Stimulated activated naive CD4-positive, alpha-beta T cell treated with Interleukin-2 at 50 U/mL for 16 hours (primary cell): ENCODE results near the gene PRDM16.

Source experiments
- DNase-seq: peaks from one replicate; lab custom pipeline; 2025; lab: John Stamatoyannopoulos, UW

Gene PRDM16

GRCh38 chr1:3453203-3453761 is 384.3 kb downstream of the PRDM16 start:
- peak; percentile 41 for DNase-seq

- no peak for DNase-seq
Measured at GRCh38 chr1:3453891-3454810, 385.1 kb downstream of the PRDM16 start, which contains the start of gene ARHGEF16. TSS of gene ARHGEF16 (plus strand) at chr1:3454665. CDS start at chr1:3463085, 8,420 bp downstream.

GRCh38 chr1:3454811-3455618 is 386.0 kb downstream of the PRDM16 start:
- no peak for DNase-seq

- DNase-seq, result no peak
Measured at GRCh38 chr1:3455670-3456448, 386.9 kb downstream of the PRDM16 start.

GRCh38 chr1:3456449-3456963 is 387.5 kb downstream of the PRDM16 start:
- no peak for DNase-seq

- no peak for DNase-seq
Measured at GRCh38 chr1:3456964-3457909, 388.2 kb downstream of the PRDM16 start.

- DNase-seq, result no peak
Measured at GRCh38 chr1:3457910-3458883, 389.2 kb downstream of the PRDM16 start.

GRCh38 chr1:3459051-3459908 is 390.3 kb downstream of the PRDM16 start:
- no peak for DNase-seq

- no peak for DNase-seq
Measured at GRCh38 chr1:3459940-3460671, 391.1 kb downstream of the PRDM16 start.

- DNase-seq, result no peak
Measured at GRCh38 chr1:3460672-3461131, 391.7 kb downstream of the PRDM16 start.

- no peak for DNase-seq
Measured at GRCh38 chr1:3461238-3461933, 392.4 kb downstream of the PRDM16 start.

GRCh38 chr1:3461934-3462275 is 392.9 kb downstream of the PRDM16 start:
- no peak for DNase-seq

GRCh38 chr1:3462356-3463012 is 393.5 kb downstream of the PRDM16 start:
- DNase-seq, result no peak

GRCh38 chr1:3463013-3463385 is 394.0 kb downstream of the PRDM16 start:
- DNase-seq, result no peak

- no peak for DNase-seq
Measured at GRCh38 chr1:3463408-3463863, 394.4 kb downstream of the PRDM16 start.
